H1 (cell line): Measurements from ENCODE around the gene MVK. TPM values are rescaled to one million over a fixed set of nuclear protein-coding genes. Genes with fewer than 3 reads are reported as not detected.
A peak's percentile ranks its signal among the peaks of the same experiment; 100 is the strongest.

ENCODE experiments used
- CTCF ChIP-seq, 3 experiments: IDR thresholded peaks; 1 replicate in 2 of 3; 2 replicates in 1 of 3; pipeline versions ENCODE4 v1.5.1 to v1.6.1; 2011; ENCODE audit warnings: low read length in 3 of 3, mild to moderate bottlenecking in 3 of 3, inconsistent platforms in 2 of 3, low read depth in 1 of 3, moderate library complexity in 1 of 3; ENCODE audit not compliant: insufficient read depth in 1 of 3; ENCODE audit errors: control extremely low read depth in 1 of 3
- E2F6 ChIP-seq: IDR thresholded peaks from 2 replicates; pipeline ENCODE4 v1.6.1; 2012; ENCODE audit warnings: inconsistent platforms
- EP300 ChIP-seq, 2 experiments: IDR thresholded peaks; 1 replicate in 1 of 2; 2 replicates in 1 of 2; pipeline ENCODE4 v1.6.1; 2011 to 2012; ENCODE audit warnings: low read depth in 2 of 2, low read length in 2 of 2, mild to moderate bottlenecking in 2 of 2, borderline replicate concordance in 1 of 2, inconsistent platforms in 1 of 2, moderate library complexity in 1 of 2
- HDAC2 ChIP-seq, 2 experiments: fragments of 300-600 bp in 1 of 2; sonication (generic) in 1 of 2; IDR thresholded peaks; 2 replicates each; pipeline ENCODE4 v1.6.1; 2011 to 2012; ENCODE audit warnings: low read depth in 2 of 2, low read length in 2 of 2, mild to moderate bottlenecking in 2 of 2, moderate library complexity in 2 of 2, borderline replicate concordance in 1 of 2, inconsistent platforms in 1 of 2
- JUN ChIP-seq: IDR thresholded peaks from 2 replicates; pipeline ENCODE4 v1.6.1; 2011; ENCODE audit warnings: low read depth, mild to moderate bottlenecking, improper control_type of control experiment, low read length
- POU5F1 ChIP-seq: IDR thresholded peaks from 2 replicates; pipeline ENCODE4 v1.6.1; 2011; ENCODE audit warnings: low read depth, mild to moderate bottlenecking, low read length, moderate library complexity
- SRF ChIP-seq: IDR thresholded peaks from 2 replicates; pipeline ENCODE4 v1.6.1; 2011; ENCODE audit warnings: mild to moderate bottlenecking, low read depth, low read length, moderate library complexity
- polyA plus RNA-seq, 7 experiments: library from polyadenylated mRNA; depleted of rRNA in 3 of 7; stranded (reverse) in 5 of 7; unstranded in 2 of 7; fragments of >200 nt in 5 of 7; fragments of 200-250 nt in 2 of 7; gene quantifications; 1 replicate in 5 of 7; 2 replicates in 1 of 7; 4 replicates in 1 of 7; pipeline versions ENCODE4 v1.2.1 to v1.2.3, GENCODE V29; 2011 to 2013; ENCODE audit warnings: missing spikeins in 2 of 7, mixed read lengths in 2 of 7
- total RNA-seq: library from RNA; stranded (reverse); fragmentation: NEBNext Ultra II Directional; extraction: Animal tissue kit (Norgen Biotek cat#: 25700); gene quantifications from 2 replicates; pipeline ENCODE4 v1.2.1, GENCODE V29; 2021

The MVK gene
- total and polyA plus RNA-seq, 2 of the 8 experiments (the other 6 are each of a cell fraction or from before 2014, with no cell fraction given): 15.7 to 20.9 TPM

GRCh38 chr12:109573029-109573913 is at the start of gene MVK, which contains the start of gene MMAB (continued):
- TF ChIP-seq SRF (no peak), JUN (no peak), HDAC2 (IDR thresholded peaks at IDR 0.05; ENCODE audit: borderline replicate concordance in 1 of 2, low read depth in 2 of 2, low read length in 2 of 2) (peak in 1 of 2 experiments; percentile 77; a peak in 1 of 4 replicates), E2F6 (peak; percentile 76; the same call in 1 of the 2 replicates), EP300 (IDR thresholded peaks at IDR 0.05; ENCODE audit: borderline replicate concordance in 1 of 2, low read depth in 2 of 2, low read length in 2 of 2) (no peak), POU5F1 (no peak), CTCF (IDR thresholded peaks at IDR 0.05; ENCODE audit: control extremely low read depth in 1 of 3, insufficient read depth in 1 of 3, low read depth in 1 of 3, low read length in 3 of 3) (peak in 1 of 3 experiments; percentile 8; a peak in 1 of 4 replicates)
